Activated T-helper 1 cell treated with anti-CD3 and anti-CD28 coated beads, Interleukin-2, amount 50 U/mL, for 16 hours (primary cell): ENCODE results near the gene PRRT1.

Experiments
- DNase-seq, 2 donors: peaks; one replicate each; pipeline ENCODE4 v3.0.0-alpha.2; 2020; ENCODE audit warnings: low read depth in 1 of 2, low spot score in 1 of 2

Gene PRRT1

DNA sequence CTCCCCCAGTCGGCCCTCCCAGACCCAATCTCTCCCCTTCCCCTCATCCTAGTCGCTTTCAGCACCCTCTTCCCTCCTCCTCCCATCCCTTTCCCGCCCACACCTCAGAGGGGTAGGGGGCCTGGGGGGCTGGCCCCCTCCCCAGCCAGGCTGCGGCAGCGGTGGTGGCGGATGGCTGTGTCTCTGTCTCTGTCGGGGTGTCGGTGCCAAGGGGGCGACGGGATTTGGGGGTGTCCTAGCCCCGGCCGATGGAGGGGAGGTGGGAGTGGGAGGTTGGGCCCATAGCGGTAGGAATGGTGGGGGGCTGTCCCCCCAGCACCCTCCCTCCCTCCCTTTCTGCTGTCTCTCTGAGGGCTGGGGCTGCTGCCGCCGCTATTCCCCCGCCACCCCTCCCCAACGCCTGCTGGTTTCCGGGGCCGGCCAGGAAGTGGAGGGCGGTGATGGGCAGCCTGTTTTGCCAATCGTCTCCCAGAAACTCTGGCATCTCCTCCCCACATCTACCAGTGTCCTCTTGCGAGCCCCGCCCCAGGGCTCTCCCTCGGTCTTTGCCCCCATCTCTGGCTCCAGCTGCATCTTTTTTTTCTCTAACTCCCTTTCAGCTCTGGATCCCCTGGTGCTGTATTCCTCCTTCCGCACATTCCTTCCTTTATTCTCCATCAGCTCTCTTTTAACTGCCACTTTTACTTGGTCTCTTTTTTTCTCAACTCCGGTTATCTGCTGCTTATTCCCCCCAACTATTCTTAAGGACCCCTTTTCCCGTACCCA is 24.2 kb upstream of the PRRT1 start, which contains the start of gene AGPAT1:
TSS of gene AGPAT1 (minus strand) at position 374 of the 765 bp plus-strand sequence. CDS start 4,588 bp downstream, outside the sequence.
- DNase-seq = peak; percentile 91 to 93

DNA sequence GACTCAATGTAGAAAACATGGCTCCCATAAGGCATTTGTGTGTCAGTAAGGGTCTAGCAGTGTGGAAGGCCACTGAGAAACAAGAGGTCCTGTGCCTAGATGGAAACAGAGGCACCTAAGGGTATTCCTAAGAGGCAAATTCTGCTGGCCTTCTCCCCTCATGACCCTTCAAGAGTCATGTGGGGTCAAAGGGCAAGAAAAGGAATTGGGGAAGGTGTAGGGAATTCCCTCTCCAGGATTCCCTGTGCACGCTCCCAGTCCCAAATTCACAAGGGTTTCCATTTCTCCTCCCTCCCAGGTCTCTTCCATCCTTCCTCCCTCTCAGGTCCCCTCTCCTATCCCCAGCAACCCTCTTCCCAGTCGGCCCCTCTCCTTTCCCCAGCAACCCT is 23.6 kb upstream of the PRRT1 start:
- no peak for DNase-seq

DNA sequence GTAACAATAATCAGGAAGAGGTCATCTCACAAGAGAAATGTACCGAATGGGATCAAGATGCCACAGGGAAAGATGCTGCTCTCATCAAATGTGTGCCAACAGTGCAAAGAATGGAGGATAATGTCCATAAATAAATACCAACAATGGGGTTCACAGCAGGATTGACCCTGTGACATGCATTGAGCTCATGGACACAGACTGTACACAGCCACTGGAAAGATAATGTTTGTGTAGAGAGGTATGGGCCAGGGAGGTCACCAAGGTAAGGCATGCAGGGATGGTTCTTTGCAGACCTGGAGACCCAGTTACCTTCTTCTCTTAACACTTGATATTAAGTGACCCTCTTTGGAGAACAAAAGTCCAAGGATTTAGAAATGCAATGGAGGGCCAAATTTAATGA is 22.7 kb upstream of the PRRT1 start:
- no peak for DNase-seq

DNA sequence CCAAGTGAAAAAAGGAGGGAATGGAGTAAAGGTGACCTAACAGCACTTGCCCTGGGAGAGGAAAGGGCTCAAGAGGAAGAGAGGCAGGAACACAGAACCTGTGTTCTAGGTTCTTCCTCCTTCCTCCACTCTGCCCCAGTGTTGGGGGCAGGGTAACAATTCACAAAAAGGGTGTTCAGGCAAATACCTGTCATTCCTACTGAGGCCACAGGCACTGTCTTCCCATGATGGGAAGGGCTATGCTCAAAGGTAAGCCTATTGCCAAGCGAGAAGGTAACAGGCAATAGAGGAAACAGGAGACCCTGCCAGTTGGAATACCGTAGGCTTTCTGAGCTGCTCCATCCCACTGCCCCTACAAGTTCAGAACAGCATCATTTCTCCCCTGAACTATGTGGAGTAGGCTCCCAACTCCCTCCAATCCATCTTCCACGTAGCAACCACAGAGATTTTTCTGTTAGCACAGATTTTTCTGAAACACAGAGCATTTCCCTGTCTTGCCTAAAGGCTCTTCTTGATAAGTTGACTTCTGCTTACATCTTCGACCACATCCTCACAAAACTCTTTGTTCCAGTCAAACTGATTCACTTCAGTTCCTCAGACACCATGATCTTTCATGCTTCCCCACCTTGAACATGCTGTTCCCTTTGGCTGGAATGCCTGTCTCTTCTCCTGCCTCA is 21.4 kb upstream of the PRRT1 start:
- no peak for DNase-seq

DNA sequence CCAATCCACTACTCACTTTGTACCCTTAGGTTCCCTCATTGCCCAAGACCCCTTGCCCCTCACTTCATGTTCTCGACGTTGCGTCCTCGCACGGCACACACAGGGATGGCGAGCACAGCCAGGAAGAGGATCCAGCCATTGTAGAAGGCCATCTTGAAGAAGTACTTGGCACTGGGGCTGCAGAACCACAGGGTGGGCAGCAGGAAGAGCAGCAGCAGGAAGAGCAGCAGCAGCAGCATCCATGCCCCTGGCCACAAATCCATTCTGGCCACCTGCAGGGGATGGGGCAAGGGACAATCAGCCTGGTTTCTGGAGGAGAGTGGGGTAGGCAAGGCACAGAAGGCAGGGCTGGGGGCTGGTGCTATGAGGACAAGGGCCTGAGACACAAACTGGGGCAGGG is 19.5 kb upstream of the PRRT1 start:
- no peak for DNase-seq

DNA sequence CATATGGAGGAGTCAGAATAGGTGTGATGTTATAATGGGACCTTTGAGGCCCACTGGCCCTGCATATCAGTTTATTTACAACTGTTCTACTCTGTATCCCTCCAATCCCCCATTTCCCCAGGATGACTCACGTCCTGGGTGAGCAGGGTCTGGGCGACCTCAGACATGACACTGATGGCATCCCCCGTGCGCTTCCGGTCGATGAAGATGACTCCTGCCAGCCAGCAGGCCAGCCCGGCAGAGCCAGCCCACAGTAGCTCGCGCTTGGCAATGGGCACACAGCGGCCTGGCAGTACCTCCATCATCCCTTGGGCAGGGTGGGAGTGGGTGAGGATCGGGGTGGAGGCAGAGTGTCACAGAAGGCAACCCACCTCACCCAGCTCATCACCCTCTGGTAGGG is 18.6 kb upstream of the PRRT1 start:
- DNase-seq = no peak

DNA sequence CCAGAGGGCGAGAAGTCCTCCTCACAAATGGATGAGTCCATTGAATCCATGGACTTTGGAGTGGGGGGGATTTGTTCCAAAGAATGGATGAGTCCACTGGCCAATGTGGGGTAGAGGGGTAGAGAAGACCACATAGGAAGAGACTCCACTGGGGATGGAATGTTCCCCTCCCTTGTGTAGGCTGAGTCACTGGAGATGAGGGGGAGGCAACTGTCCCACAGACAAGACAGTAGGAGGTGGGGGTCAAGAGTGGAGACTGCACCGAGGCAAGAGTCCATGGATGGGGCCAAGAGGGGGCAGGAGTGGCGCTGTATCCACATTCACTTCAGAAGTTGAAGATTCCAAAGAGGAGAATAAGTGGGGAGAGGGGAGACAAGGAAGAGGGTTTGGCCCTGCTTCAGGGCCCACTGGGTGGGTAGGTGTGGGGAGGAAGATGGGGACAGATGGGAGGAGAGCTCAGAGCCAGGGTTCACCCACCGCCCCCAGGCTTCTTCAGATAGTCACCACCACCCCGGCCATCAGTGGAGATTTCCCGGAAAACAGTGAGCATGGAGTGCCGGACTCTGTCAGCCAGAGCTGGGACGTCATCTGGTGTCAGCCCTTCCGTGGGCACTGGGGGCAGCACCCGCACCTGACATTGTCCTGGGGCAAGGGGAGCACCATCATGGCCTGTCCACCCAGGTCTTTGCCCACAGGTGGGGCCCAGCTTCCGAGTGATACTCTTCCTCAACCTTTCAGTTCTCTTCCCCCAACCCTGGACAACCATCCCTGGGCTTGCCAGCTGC is 17.3 kb upstream of the PRRT1 start:
- no peak for DNase-seq

DNA sequence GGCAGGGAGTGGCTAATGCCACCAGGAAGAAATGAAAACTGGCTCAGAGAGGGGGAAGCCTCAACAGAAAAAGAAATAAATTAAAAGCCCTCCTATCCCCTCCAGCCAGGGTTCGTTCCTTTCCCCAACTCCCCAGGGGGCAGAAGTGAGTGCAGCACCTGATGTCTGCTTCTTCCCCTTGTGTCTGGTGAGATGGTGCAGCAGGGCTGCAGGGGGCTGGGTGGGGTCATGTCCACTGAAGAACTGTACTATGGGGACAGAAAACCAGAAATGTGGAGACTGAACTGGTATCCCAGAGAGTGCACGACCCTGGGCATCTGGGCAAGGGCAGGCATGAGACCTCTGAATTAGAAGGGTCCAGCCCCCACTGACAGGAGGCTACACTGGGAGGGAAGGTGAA is 16.6 kb upstream of the PRRT1 start:
- no peak for DNase-seq

DNA sequence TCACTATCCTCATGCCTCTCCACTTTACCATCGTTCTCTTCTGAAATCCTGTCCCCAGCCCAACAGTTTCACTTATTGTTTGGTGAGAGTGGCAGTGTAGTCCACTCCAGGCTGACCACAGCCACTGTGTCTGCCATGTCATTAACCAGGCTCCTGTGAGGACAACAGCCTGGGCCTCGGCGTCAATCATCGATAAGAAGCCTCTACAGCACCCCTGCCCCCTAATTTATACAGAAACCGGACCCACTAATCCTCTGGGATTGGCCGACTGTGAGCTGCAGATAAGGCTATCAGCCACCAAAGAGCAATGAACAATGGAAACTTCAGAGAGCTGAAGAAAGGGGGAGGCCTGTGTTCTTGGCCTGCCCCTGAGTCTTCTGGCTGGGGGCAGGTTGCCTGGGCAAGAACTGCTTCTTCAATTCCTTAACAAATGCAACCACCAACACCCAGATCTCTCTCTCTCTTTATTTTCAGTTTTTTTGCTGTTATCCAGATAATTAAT is 16.1 kb upstream of the PRRT1 start:
- no peak for DNase-seq

DNA sequence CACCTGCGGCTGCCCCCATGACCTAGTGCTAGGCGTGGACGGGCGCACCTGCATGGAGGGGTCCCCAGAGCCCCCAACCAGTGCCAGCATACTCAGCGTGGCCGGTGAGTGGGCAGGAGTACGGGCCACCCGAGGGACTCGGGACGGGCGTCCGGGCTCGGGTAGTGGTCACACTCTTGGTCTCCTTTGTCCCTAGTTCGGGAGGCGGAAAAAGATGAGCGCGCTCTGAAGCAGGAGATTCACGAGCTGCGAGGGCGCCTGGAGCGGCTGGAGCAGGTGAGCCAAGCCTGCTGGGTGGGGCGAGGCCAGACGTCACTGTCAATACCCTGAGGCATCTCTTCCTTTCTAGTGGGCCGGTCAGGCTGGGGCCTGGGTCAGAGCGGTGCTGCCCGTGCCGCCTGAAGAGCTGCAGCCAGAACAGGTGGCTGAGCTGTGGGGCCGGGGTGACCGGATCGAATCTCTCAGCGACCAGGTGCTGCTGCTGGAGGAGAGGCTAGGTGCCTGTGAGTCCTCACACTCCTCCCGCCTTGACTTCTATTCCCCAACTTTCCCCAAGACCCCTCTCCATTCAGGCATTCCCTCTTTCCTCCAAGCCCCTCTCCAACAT is 15.5 kb upstream of the PRRT1 start:
- no peak for DNase-seq

DNA sequence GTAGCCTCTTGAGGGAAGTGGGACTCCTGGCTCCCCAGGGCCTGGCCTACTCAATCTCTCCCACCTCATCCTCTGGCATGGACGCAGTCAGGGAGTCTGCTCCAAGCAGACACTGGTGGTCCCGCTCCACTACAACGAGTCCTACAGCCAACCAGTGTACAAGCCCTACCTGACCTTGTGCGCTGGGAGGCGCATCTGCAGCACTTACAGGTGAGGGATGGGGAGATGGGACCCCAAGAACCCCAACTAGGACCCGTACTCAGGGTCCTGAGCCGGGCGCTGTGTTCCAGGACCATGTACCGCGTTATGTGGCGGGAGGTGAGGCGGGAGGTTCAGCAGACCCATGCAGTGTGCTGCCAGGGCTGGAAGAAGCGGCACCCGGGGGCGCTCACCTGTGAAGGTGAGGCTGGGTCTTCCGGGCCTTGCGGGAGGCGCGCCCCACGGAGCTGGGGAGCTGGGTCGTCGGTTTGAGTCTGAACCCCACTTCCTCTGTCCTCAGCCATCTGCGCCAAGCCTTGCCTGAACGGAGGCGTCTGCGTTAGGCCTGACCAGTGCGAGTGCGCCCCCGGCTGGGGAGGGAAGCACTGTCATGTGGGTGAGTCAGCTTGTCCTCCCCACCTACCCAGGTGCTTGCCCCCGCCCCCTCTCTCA is 14.8 kb upstream of the PRRT1 start:
- DNase-seq = no peak

DNA sequence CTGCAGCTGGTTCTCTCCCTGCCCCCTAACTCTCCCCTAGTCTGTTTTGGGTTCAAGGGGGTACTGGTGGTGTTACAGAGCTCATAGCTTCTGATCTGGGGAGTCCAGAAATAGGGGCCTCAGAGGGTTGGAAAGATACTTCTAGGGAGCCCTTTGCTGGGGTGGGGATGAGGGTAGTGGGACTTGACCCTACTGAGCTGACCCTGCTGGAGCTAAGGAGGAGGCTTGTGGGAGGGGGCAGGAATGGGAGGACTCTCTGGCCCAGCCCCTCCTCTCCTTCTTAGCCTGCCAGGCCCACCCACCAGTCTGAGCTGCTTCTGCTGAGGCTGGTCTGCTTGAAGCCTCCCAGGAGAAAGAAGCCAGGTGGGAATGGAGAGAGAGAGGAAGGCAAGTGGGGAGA is 12.6 kb upstream of the PRRT1 start, which contains the start of gene EGFL8:
TSS of gene EGFL8 (plus strand) at position 301 of the 400 bp plus-strand sequence. CDS start 1,571 bp downstream, outside the sequence.
- DNase-seq = no peak

DNA sequence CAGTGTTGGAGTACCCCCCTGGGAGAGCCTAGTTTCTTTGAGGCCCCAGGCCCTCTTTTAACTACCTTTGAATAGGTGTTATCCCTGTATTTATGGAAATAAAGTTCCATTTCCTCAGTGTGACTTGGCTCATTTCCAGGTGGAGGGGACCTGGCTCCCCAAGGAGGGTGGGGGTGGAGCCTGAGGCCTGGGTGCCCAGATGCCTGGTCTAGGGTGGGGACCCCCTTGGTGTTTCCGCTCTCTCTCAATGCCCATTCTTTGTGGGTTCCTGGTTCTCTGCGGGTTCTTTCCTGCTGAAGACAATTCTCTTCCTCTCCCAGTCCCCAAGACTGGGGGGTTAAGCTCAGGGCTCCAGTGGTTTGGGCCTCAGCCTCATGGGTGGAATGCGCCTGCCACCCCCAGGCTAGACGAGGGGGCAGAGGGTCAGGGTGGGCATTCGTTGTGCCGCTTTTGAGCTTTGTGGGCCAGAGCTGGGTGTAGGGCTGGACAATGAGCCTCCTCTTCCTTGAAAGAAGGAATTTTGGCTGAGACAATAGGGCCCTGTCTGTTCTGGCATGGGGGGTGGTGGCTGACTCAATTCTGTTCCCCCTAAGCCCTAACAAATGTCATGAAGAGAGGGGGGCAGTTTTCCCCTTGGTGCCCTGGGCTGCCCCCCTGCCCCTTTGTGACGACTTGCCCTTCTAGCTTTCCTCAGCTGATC is 12.0 kb upstream of the PRRT1 start:
- no peak for DNase-seq

DNA sequence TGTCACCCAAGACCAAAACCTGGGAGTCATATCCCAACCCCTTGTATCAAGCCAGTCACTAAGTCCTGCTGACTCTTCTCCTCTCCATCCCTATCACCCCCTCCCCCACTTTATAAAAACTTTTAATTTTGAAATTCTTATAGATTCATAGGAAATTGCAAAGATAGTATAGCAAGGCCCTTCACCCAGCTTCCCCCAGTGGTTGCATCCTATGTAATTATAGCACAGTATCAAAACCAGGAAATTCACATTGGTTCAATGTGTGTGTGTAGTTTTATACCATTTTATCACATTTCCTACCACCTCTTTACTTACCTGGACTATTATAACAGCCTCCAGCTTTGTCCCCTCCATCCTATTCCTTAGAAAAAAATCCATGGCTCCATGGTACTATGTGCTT is 6.3 kb upstream of the PRRT1 start:
- DNase-seq = no peak

DNA sequence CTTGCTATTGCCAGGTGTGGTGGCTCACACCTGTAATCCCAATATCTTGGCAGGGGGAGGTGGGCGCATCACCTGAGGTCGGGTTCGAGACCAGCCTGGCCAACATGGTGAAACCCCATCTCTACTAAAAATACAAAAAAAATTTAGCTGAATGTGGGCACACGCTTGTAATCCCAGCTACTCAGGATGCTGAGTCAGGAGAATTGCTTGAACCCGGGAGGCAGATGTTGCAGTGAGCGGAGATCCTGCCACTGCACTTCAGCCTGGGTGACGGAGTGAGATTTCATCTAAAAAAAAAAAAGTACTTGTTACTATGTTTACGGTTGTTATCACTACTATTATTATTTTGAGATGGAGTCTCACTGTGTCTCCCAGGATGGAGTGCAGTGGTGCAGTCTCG is 5.2 kb upstream of the PRRT1 start:
- DNase-seq = no peak

DNA sequence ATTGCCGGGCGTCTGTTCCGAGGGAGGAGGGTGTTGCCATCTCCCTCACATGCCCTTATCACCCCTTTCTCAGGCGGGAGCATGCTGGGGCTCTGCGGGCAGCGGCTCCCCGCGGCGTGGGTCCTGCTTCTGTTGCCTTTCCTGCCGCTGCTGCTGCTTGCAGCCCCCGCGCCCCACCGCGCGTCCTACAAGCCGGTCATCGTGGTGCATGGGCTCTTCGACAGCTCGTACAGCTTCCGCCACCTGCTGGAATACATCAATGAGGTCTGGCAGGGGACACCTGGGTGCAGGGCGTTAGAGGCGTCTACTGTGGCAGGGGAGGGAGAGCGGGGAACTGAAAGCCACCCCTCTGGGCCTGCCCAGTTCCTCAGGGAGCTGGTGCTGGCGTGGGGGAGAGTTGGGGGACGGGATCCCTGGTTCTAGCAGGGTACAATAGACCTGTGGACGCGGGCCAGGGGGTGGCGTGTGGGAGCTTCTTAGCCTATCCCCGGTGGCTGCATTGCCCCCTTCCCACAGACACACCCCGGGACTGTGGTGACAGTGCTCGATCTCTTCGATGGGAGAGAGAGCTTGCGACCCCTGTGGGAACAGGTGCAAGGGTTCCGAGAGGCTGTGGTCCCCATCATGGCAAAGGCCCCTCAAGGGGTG is 2.9 kb upstream of the PRRT1 start:
- DNase-seq = peak; percentile 16 to 28

DNA sequence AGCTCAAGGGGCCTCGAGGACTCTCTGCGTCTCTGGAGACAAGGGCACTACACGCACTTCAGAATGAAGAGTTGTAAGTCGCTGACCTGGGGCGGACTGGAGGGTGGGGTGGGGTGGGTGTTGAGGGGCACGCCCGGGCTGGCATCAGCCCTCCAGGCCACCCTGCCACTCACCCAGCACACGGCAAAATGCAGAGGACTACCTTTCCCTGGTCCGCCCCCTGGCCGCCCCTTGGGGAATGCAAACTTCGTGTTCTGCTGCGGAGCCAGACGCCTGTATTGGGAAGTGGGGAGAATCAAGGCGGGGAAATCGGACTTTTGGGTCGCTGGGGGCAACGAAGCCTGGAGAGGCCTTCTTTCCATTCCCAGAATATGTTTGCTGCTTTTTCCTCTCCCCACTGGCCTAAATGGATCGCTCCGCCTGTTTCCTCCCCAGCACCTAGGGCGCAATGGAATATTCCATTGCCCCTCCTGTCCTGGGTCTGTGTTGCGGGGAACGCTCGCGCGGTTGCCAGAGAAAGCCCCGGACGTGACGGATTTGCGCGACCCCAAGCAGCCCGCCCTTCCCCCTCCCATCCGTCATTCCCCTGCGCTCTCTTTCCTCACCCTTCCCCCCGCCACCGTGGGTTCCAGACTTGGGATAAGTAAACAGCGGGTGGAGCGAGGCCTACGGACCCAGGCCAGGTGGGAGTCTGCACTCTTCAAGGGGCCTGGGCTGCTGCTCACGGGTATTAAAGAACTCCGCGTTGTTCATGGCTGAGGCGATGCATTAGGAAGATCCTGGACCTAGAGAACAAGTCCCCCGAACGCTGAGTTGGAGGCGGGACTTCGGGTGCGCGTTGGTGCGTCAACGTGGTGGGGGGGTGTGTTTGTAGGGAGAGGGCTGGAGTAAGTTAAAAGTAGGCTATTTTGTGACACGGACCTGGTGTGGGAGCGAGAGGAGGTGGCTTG is 2.1 kb upstream of the PRRT1 start, which contains the start of gene PPT2:
TSS of gene PPT2 (plus strand) at position 578 of the 950 bp plus-strand sequence. CDS start 454 bp downstream, outside the sequence.
- DNase-seq = peak; percentile 28 to 36
